Transverse colon (tissue), 4 donors: Measurements from ENCODE around the gene LGALS16. TPM values are rescaled to one million over a fixed set of nuclear protein-coding genes. Genes with fewer than 3 reads are reported as not detected.
"Not testable (repeated sequence)": the region's sequence is repeated elsewhere in the genome, so short reads cannot be mapped to it uniquely, and the experiment has no call there.

Source experiments
- DNase-seq: peaks from one replicate; pipeline ENCODE4 v3.0.0-alpha.2; 2019
- H3K27ac ChIP-seq, 4 donors: fragments of 200-600 bp; sonication (generic); 2 replicates each; pipeline ENCODE4 v1.5.1; 2016 to 2018; ENCODE audit warnings: inconsistent platforms in 4 of 4
- H3K27me3 ChIP-seq: fragments of 200-600 bp; sonication (generic); 2 replicates; pipeline ENCODE4 v1.5.1; 2017; ENCODE audit warnings: inconsistent platforms
- H3K36me3 ChIP-seq, 4 donors: fragments of 200-600 bp; sonication (generic); 2 replicates each; pipeline ENCODE4 v1.5.1; 2017 to 2019; ENCODE audit warnings: inconsistent platforms in 4 of 4
- H3K4me1 ChIP-seq, 4 donors: fragments of 200-600 bp; sonication (generic); 2 replicates each; pipeline ENCODE4 v1.5.1; 2017 to 2020; ENCODE audit warnings: inconsistent platforms in 4 of 4
- H3K4me3 ChIP-seq, 4 donors: fragments of 200-600 bp; sonication (generic); 1 replicate in 1 of 4; 2 replicates in 3 of 4; pipeline versions ENCODE4 v1.5.1 to v1.6.1; 2017 to 2019; ENCODE audit warnings: inconsistent platforms in 4 of 4
- H3K9me3 ChIP-seq, 2 donors: fragments of 200-600 bp; sonication (generic); 2 replicates each; pipeline ENCODE4 v1.5.1; 2017 to 2019; ENCODE audit warnings: inconsistent platforms in 2 of 2
- EP300 ChIP-seq: sonication (generic); formaldehyde crosslinking; IDR thresholded peaks from one replicate; pipeline ENCODE4 v1.6.1; 2017; ENCODE audit warnings: antibody characterized with exemption, low read depth
- POLR2A ChIP-seq: fragments of 450-650 bp; IDR thresholded peaks from one replicate; pipeline ENCODE4 v1.6.1; 2016; ENCODE audit warnings: antibody characterized with exemption, mild to moderate bottlenecking, moderate library complexity
- POLR2AphosphoS5 ChIP-seq, 3 donors: sonication (generic); formaldehyde crosslinking; IDR thresholded peaks; one replicate each; pipeline ENCODE4 v1.6.1; 2016; ENCODE audit warnings: antibody characterized with exemption in 3 of 3
- WGBS, 2 donors: methylation state at CpG; one replicate each; pipeline ENCODE4 v1.1.5; 2018; ENCODE audit warnings: low coverage in 1 of 2; 5-methylcytosine and 5-hydroxymethylcytosine counted together
- in situ Hi-C, 4 donors: fragments of 200-750 bp; cut with MboI; loops; one replicate each; pipeline versions ENCODE4 v1.15.0 to v1.15.1; 2017; ENCODE audit warnings: low sequenced_read_pairs in 3 of 4, low pct_ligation_motif_present in 1 of 4, low pct_unique_long_range_greater_than_20kb in 1 of 4
- intact Hi-C: fragments of 100-400 bp; cut with DNase I; formaldehyde crosslinking; loops from one replicate; pipeline ENCODE4 v1.15.1; 2023; ENCODE audit warnings: low total_unique reads
- total RNA-seq, 4 donors: library from RNA; depleted of rRNA; stranded (reverse); fragments of >200 nt; gene quantifications; one replicate each; pipeline ENCODE4 v1.1.0, GENCODE V29; 2016
- TF ChIP-seq, protein P1 (sequence below), 5 experiments: fragments of 200-600 bp in 3 of 5; fragments of 450-650 bp in 2 of 5; sonication (generic) in 3 of 5; IDR thresholded peaks; 1 replicate in 2 of 5; 2 replicates in 3 of 5; pipeline ENCODE4 v1.5.1; 2016 to 2017; ENCODE audit warnings: antibody characterized with exemption in 5 of 5, inconsistent platforms in 3 of 5, mild to moderate bottlenecking in 2 of 5, moderate library complexity in 1 of 5

LGALS16 gene
- total RNA-seq, 4 donors from 2014 or later, result not detected

DNA sequence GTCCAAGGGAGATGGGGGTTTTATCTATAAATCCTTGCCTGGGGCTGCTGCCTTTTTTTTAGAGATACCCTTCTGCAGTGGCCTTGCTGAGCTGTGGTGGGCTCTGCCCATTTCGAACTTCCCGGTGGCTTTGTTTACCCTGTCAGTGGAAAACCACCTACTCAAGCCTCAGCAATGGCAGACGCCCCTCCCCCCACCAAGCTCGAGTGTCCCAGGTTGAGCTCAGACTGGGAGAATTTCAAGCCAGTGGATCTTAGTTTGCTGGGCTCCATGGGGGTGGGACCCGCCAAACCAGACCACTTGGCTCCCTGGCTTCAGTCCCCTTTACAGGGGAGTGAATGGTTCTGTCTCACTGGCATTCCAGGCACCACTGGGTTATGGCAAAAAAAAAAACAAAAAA is 31.8 kb upstream of the LGALS16 start:
- TF ChIP-seq POLR2A (no peak), POLR2AphosphoS5 (IDR thresholded peaks at IDR 0.05) (no peak), EP300 (no peak)
- TF ChIP-seq, protein P1, sequence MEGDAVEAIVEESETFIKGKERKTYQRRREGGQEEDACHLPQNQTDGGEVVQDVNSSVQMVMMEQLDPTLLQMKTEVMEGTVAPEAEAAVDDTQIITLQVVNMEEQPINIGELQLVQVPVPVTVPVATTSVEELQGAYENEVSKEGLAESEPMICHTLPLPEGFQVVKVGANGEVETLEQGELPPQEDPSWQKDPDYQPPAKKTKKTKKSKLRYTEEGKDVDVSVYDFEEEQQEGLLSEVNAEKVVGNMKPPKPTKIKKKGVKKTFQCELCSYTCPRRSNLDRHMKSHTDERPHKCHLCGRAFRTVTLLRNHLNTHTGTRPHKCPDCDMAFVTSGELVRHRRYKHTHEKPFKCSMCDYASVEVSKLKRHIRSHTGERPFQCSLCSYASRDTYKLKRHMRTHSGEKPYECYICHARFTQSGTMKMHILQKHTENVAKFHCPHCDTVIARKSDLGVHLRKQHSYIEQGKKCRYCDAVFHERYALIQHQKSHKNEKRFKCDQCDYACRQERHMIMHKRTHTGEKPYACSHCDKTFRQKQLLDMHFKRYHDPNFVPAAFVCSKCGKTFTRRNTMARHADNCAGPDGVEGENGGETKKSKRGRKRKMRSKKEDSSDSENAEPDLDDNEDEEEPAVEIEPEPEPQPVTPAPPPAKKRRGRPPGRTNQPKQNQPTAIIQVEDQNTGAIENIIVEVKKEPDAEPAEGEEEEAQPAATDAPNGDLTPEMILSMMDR (IDR thresholded peaks at IDR 0.05), result no peak
- no peak overlapping the region for H3K4me3 ChIP-seq
- intact Hi-C loops (no loop called here), in situ Hi-C loops (no loop called here)
- H3K27ac ChIP-seq, result no peak overlapping the region
- H3K27me3 ChIP-seq, result peaks cover 46% of the 10 kb centered on the region
- H3K4me1 ChIP-seq, result no peaks in the 10 kb centered on the region
- H3K36me3 ChIP-seq, result no peaks in the 10 kb centered on the region
- no peaks in the 10 kb centered on the region for H3K9me3 ChIP-seq
- DNase-seq, result no peak
- WGBS, 2 donors, result 22% methylated on average over 5 of the region's 5 CpGs; no CpG with 5 or more reads in 1 of the 2 donors

DNA sequence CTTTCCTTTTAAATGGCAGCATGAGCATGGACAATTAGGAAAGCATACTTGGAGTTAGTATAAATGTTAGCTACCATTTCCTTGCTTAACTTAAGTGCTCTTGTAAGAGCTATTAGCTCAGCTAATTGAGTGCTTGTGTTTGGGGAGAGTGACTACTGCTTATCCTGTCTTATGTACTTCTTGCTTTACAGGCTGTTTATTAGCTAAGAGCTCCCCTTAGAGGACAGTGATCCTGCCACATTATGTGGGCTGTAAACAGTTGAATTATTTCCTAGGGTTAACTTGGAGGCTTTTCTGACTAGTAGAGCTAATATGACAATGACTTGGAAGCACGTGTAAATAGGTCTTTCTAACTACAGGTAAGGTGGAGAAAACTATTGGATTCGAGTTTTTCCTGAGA is 28.1 kb upstream of the LGALS16 start:
- in situ Hi-C loops, DNase-seq, H3K27ac ChIP-seq, H3K9me3 ChIP-seq, H3K4me1 ChIP-seq, intact Hi-C loops, H3K4me3 ChIP-seq, H3K36me3 ChIP-seq: not testable (repeated sequence)
- WGBS, 2 donors, result 40 to 53% methylated on average over 2 of the region's 2 CpGs
- H3K27me3 ChIP-seq, result peaks cover 31% of the 10 kb centered on the region

DNA sequence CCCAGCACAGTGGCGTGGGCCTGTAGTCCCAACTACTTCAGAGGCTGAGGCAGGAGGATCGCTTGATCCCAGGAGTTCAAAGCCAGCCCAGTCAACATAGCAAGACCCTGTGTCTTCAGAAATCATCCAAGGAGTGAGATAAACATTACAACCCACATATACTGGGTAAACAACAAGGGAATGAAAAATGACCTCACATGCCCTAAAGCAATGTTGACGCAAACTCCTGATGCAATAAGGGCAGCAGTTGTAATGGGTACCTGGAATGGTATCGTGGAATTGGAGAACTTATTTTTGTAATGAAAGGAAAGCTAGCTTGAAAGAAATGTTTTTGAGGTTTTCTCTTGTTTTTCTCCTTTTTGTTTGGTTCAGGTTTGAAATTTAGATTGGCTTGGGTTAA is 24.5 kb upstream of the LGALS16 start:
- Histone ChIP-seq H3K27me3 (peaks cover 4% of the 10 kb centered on the region), H3K9me3 (no peaks in the 10 kb centered on the region), H3K4me3 (no peak overlapping the region), H3K27ac (no peak overlapping the region), H3K36me3 (no peaks in the 10 kb centered on the region), H3K4me1 (no peaks in the 10 kb centered on the region)
- 58 to 64% methylated on average over 4 of the region's 4 CpGs for WGBS, 2 donors
- intact Hi-C loops (no loop called here), in situ Hi-C loops (no loop called here)
- DNase-seq, result no peak
- TF ChIP-seq EP300, result no peak
- no peak for TF ChIP-seq POLR2A
- TF ChIP-seq, protein P1 (IDR thresholded peaks at IDR 0.05), result no peak
- no peak for TF ChIP-seq POLR2AphosphoS5 (IDR thresholded peaks at IDR 0.05)

DNA sequence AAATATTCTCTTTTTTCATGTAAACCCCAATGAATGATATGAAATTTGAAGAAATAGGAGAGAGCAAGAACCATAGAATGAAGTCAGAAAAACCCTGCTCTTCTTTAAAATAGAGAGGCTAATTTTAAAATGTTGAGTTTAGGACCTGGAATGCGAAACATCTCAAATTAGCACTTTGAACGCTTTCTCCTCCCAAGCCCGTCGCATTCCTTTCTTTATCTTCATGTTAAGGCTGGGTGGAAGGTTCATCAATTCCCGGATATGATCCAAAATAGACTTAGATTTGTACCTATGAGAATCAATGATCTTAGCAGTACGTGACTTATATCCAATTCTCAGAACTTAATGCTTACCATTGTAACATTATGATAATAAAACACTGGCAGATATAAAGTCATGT is 24.1 kb upstream of the LGALS16 start:
- H3K9me3 ChIP-seq, result no peaks in the 10 kb centered on the region
- no peak for DNase-seq
- H3K27me3 ChIP-seq, result peaks cover 4% of the 10 kb centered on the region
- H3K36me3 ChIP-seq, result no peaks in the 10 kb centered on the region
- no peaks in the 10 kb centered on the region for H3K4me1 ChIP-seq
- H3K27ac ChIP-seq, result no peak overlapping the region
- in situ Hi-C loops (no loop called here), intact Hi-C loops (no loop called here)
- 56 to 69% methylated on average over 5 to 6 of the region's 6 CpGs for WGBS, 2 donors
- TF ChIP-seq POLR2A, result no peak
- TF ChIP-seq EP300, result no peak
- no peak for TF ChIP-seq POLR2AphosphoS5 (IDR thresholded peaks at IDR 0.05)
- TF ChIP-seq, protein P1 (IDR thresholded peaks at IDR 0.05), result no peak
- no peak overlapping the region for H3K4me3 ChIP-seq

DNA sequence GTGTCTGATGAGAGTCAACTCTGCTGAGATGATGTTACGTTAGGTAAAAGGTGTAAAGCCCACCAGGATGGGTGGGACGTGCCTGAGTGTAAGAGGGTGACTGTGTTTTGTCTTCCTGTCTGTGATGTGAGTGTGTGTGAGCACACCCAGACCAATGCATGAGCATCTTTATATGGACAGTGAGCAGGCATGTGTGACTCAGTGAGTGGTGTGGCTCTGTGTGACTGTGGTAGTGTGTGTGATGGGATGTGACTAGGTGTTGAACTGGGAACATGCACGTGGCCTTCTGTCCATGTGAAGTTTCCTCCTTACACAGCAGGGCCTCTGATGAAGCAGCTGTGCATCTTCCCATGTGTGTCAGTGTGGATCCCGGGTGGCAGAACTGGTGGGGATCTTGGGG is 17.8 kb upstream of the LGALS16 start:
- Histone ChIP-seq H3K27ac (no peak overlapping the region), H3K9me3 (no peaks in the 10 kb centered on the region), H3K4me3 (no peak overlapping the region), H3K4me1 (no peaks in the 10 kb centered on the region), H3K36me3 (no peaks in the 10 kb centered on the region), H3K27me3 (peaks cover 12% of the 10 kb centered on the region)
- no peak for DNase-seq
- in situ Hi-C loops, result no loop called here
- intact Hi-C loops, result no loop called here
- WGBS, 2 donors, result 62 to 70% methylated on average over 2 to 4 of the region's 4 CpGs
- no peak for TF ChIP-seq POLR2A
- TF ChIP-seq EP300, result no peak
